AG09319 (cell line): Measurements from ENCODE around the gene CDK11B.

Source experiments
- DNase-seq: peaks from one replicate; pipeline ENCODE4 v3.0.0-alpha.2; 2010; ENCODE audit warnings: low read depth; ENCODE audit errors: extremely low read depth
- CTCF ChIP-seq: IDR thresholded peaks from 2 replicates; pipeline ENCODE4 v1.5.1; 2011; ENCODE audit warnings: low read depth, mild to moderate bottlenecking, inconsistent platforms, low read length, moderate library complexity

The CDK11B gene

GRCh38 chr1:1687846-1688245, 29.0 kb upstream of the CDK11B start:
- DNase-seq = no peak
- no peak for TF ChIP-seq CTCF

GRCh38 chr1:1684031-1684681, 25.4 kb upstream of the CDK11B start:
- no peak for DNase-seq
- no peak for TF ChIP-seq CTCF

GRCh38 chr1:1683104-1683905, 24.5 kb upstream of the CDK11B start:
- no peak for DNase-seq
- no peak for TF ChIP-seq CTCF

- TF ChIP-seq CTCF = no peak
- DNase-seq = no peak
Observed at GRCh38 chr1:1680912-1681273, 22.1 kb upstream of the CDK11B start.

- DNase-seq = no peak
- TF ChIP-seq CTCF = no peak
Observed at GRCh38 chr1:1680031-1680911, 21.5 kb upstream of the CDK11B start.

- TF ChIP-seq CTCF = no peak; the same call in 1 of the 2 replicates
- no peak for DNase-seq
Observed at GRCh38 chr1:1678581-1679380, 20.0 kb upstream of the CDK11B start.
